H9 (cell line): ENCODE measurements around the gene ANKS1B. TPM values are rescaled to one million over a fixed set of nuclear protein-coding genes. Genes with fewer than 3 reads are reported as not detected.

ENCODE experiments used
- DNase-seq: peaks from one replicate; pipeline ENCODE4 v3.0.0-alpha.2; 2017
- H2AFZ ChIP-seq: one replicate; pipeline ENCODE4 v1.6.1; 2013; ENCODE audit warnings: mild to moderate bottlenecking, low read length, control low read depth, moderate library complexity
- H2AK5ac ChIP-seq: 2 replicates; pipeline ENCODE4 v1.6.1; 2013; ENCODE audit warnings: low read length, control low read depth, mixed read lengths; ENCODE audit not compliant: insufficient read length
- H2BK120ac ChIP-seq: one replicate; pipeline ENCODE4 v1.6.1; 2013; ENCODE audit warnings: low read depth, mild to moderate bottlenecking, low read length, control low read depth, inconsistent platforms; ENCODE audit not compliant: poor library complexity, severe bottlenecking
- H2BK12ac ChIP-seq: 2 replicates; pipeline ENCODE4 v1.6.1; 2013; ENCODE audit warnings: low read length, control low read depth, mixed read lengths, low read depth; ENCODE audit not compliant: insufficient read length
- H2BK15ac ChIP-seq: 2 replicates; pipeline ENCODE4 v1.6.1; 2013; ENCODE audit warnings: low read depth, low read length, control low read depth
- H2BK20ac ChIP-seq: one replicate; pipeline ENCODE4 v1.6.1; 2013; ENCODE audit warnings: low read depth, mild to moderate bottlenecking, low read length, control low read depth, inconsistent platforms; ENCODE audit not compliant: poor library complexity, severe bottlenecking
- H2BK5ac ChIP-seq: 2 replicates; pipeline ENCODE4 v1.6.1; 2013; ENCODE audit warnings: low read length, control low read depth, mixed read lengths; ENCODE audit not compliant: insufficient read length
- H3K14ac ChIP-seq: 2 replicates; pipeline ENCODE4 v1.6.1; 2013; ENCODE audit warnings: low read length, control low read depth; ENCODE audit not compliant: insufficient read depth
- H3K18ac ChIP-seq: 2 replicates; pipeline ENCODE4 v1.6.1; 2013; ENCODE audit warnings: low read depth, mild to moderate bottlenecking, mixed read lengths, low read length, control low read depth; ENCODE audit not compliant: insufficient read length
- H3K23ac ChIP-seq: 2 replicates; pipeline ENCODE4 v1.6.1; 2013; ENCODE audit warnings: low read length, control low read depth, mixed read lengths, low read depth; ENCODE audit not compliant: insufficient read length
- H3K23me2 ChIP-seq: 2 replicates; pipeline ENCODE4 v1.6.1; 2013; ENCODE audit warnings: low read depth, mild to moderate bottlenecking, mixed read lengths, low read length, control low read depth; ENCODE audit not compliant: insufficient read length, poor library complexity, severe bottlenecking
- H3K27ac ChIP-seq: 2 replicates; pipeline ENCODE4 v1.5.1; 2013; ENCODE audit warnings: low read length, control low read depth, mixed read lengths, low read depth; ENCODE audit not compliant: insufficient read length
- H3K27me3 ChIP-seq: 2 replicates; pipeline ENCODE4 v1.6.1; 2013; ENCODE audit warnings: low read length, control low read depth, inconsistent platforms; ENCODE audit not compliant: insufficient read depth
- H3K4ac ChIP-seq: 2 replicates; pipeline ENCODE4 v1.6.1; 2013; ENCODE audit warnings: low read depth, mild to moderate bottlenecking, control low read depth, inconsistent platforms, low read length, moderate library complexity
- H3K4me1 ChIP-seq: 2 replicates; pipeline ENCODE4 v1.6.1; 2013; ENCODE audit warnings: low read length, control low read depth, inconsistent platforms; ENCODE audit not compliant: insufficient read depth
- H3K4me2 ChIP-seq: 2 replicates; pipeline ENCODE4 v1.6.1; 2013; ENCODE audit warnings: low read length, control low read depth, mixed read lengths; ENCODE audit not compliant: insufficient read length, insufficient read depth
- H3K56ac ChIP-seq: 2 replicates; pipeline ENCODE4 v1.6.1; 2013; ENCODE audit warnings: low read depth, mild to moderate bottlenecking, mixed read lengths, low read length, control low read depth; ENCODE audit not compliant: insufficient read length
- H3K79me1 ChIP-seq: 2 replicates; pipeline ENCODE4 v1.6.1; 2013; ENCODE audit warnings: low read depth, mild to moderate bottlenecking, moderate library complexity, low read length, control low read depth, inconsistent platforms; ENCODE audit not compliant: insufficient read depth, poor library complexity, severe bottlenecking
- H3K79me2 ChIP-seq: 2 replicates; pipeline ENCODE4 v1.6.1; 2013; ENCODE audit warnings: low read length, control low read depth, inconsistent platforms; ENCODE audit not compliant: insufficient read depth
- H3K9ac ChIP-seq: 2 replicates; pipeline ENCODE4 v1.6.1; 2013; ENCODE audit warnings: low read length, control low read depth, mixed read lengths; ENCODE audit not compliant: insufficient read length; ENCODE audit errors: extremely low read depth
- H3K9me3 ChIP-seq: one replicate; pipeline ENCODE4 v1.6.1; 2013; ENCODE audit warnings: low read depth, low read length, inconsistent platforms; ENCODE audit not compliant: control insufficient read depth
- H3T11ph ChIP-seq: one replicate; pipeline ENCODE4 v1.6.1; 2013; ENCODE audit warnings: mild to moderate bottlenecking, low read length, control low read depth, inconsistent platforms
- H4K20me1 ChIP-seq: one replicate; pipeline ENCODE4 v1.6.1; 2013; ENCODE audit not compliant: control insufficient read depth, insufficient read length, insufficient read depth
- H4K5ac ChIP-seq: 2 replicates; pipeline ENCODE4 v1.6.1; 2013; ENCODE audit warnings: low read depth, mild to moderate bottlenecking, mixed read lengths, low read length, control low read depth; ENCODE audit not compliant: insufficient read length
- H4K8ac ChIP-seq: replicated peaks from 2 replicates; pipeline ENCODE4 v1.6.1; 2013; ENCODE audit warnings: low read length, control low read depth, mixed read lengths, low read depth; ENCODE audit not compliant: insufficient read length
- H4K91ac ChIP-seq: 2 replicates; pipeline ENCODE4 v1.6.1; 2013; ENCODE audit warnings: low read depth, mild to moderate bottlenecking, moderate library complexity, mixed read lengths, low read length, control low read depth; ENCODE audit not compliant: insufficient read length
- H3K27ac Mint-ChIP-seq, 3 experiments: 2 replicates in 2 of 3; 3 replicates in 1 of 3; pipeline ENCODE4 v1.8.0; 2020 to 2021; ENCODE audit warnings: mixed read lengths in 3 of 3, mild to moderate bottlenecking in 1 of 3, moderate library complexity in 1 of 3
- H3K27me3 Mint-ChIP-seq: 2 replicates; pipeline ENCODE4 v1.8.0; 2021; ENCODE audit warnings: low read depth, mild to moderate bottlenecking, moderate library complexity, mixed read lengths
- H3K36me3 Mint-ChIP-seq, 3 experiments: 2 replicates in 2 of 3; 3 replicates in 1 of 3; pipeline ENCODE4 v1.8.0; 2020 to 2021; ENCODE audit warnings: low read depth in 3 of 3, mixed read lengths in 3 of 3; ENCODE audit not compliant: insufficient read depth in 1 of 3
- H3K4me1 Mint-ChIP-seq, 2 experiments: 2 replicates each; pipeline ENCODE4 v1.8.0; 2020; ENCODE audit warnings: mixed read lengths in 2 of 2
- H3K4me3 Mint-ChIP-seq, 2 experiments: 2 replicates in 1 of 2; 3 replicates in 1 of 2; pipeline ENCODE4 v1.8.0; 2020 to 2021; ENCODE audit warnings: mild to moderate bottlenecking in 2 of 2, mixed read lengths in 2 of 2, moderate library complexity in 1 of 2
- H3K9me3 Mint-ChIP-seq, 2 experiments: 2 replicates in 1 of 2; 3 replicates in 1 of 2; pipeline ENCODE4 v1.8.0; 2020; ENCODE audit warnings: mild to moderate bottlenecking in 2 of 2, mixed read lengths in 2 of 2, moderate library complexity in 1 of 2
- CTCF ChIP-seq: fragments of 200-600 bp; sonication (generic); conservative IDR thresholded peaks from 3 replicates; pipeline ENCODE4 v1.8.0; 2021; ENCODE audit warnings: antibody characterized with exemption, mild to moderate bottlenecking
- WGBS: extraction: QIAGEN DNeasy Blood & Tissue Kit; methylation state at CpG from one replicate; pipeline ENCODE4 v1.1.7; 2013; ENCODE audit warnings: missing lambda C conversion rate, low lambda C conversion rate, mixed read lengths; ENCODE audit not compliant: insufficient read length; ENCODE audit errors: extremely low coverage; 5-methylcytosine and 5-hydroxymethylcytosine counted together
- total RNA-seq: library from RNA; stranded (reverse); gene quantifications from 2 replicates; pipeline ENCODE4 v1.2.1, GENCODE V29; 2021

ANKS1B gene
- total RNA-seq, 1 experiment from 2014 or later: 4.1 TPM

GRCh38 chr12:99450036-99450630 is 534.6 kb downstream of the ANKS1B start:
- Histone ChIP-seq H3K79me2 (no peaks in the 10 kb centered on the region), H2BK20ac (no peak overlapping the region), H3K18ac (no peak overlapping the region), H2AK5ac (no peak overlapping the region), H2BK12ac (no peak overlapping the region), H3T11ph (no peak overlapping the region), H4K8ac (no peak overlapping the region), H3K4me1 (no peaks in the 10 kb centered on the region; the same call in 1 of the 2 replicates), H3K9ac (no peak overlapping the region), H4K91ac (no peak overlapping the region), H3K4me2 (no peak overlapping the region), H2BK15ac (no peak overlapping the region), H4K20me1 (no peaks in the 10 kb centered on the region), H3K14ac (no peak overlapping the region), H3K23me2 (no peaks in the 10 kb centered on the region), H3K27me3 (no peaks in the 10 kb centered on the region), H3K23ac (no peak overlapping the region), H3K56ac (no peak overlapping the region), H2AFZ (no peak overlapping the region), H3K79me1 (no peaks in the 10 kb centered on the region), H2BK120ac (no peak overlapping the region), H2BK5ac (no peak overlapping the region), H3K27ac (no peak overlapping the region), H3K9me3 (no peaks in the 10 kb centered on the region), H4K5ac (no peak overlapping the region), H3K4ac (no peak overlapping the region)
- H3K36me3 Mint-ChIP-seq: no peaks in the 10 kb centered on the region
- no peak for TF ChIP-seq CTCF
- H3K4me1 Mint-ChIP-seq: peaks cover 9 to 13% of the 10 kb centered on the region in 2 experiments
- no peaks in the 10 kb centered on the region for H3K27me3 Mint-ChIP-seq
- no peaks in the 10 kb centered on the region for H3K9me3 Mint-ChIP-seq
- no CpG with 5 or more reads among the region's 4 CpGs for WGBS
- no peak overlapping the region for H3K27ac Mint-ChIP-seq
- no peak for DNase-seq
- H3K4me3 Mint-ChIP-seq: no peak overlapping the region
